ENCODE results near the gene AHNAK. TPM values are rescaled to one million over a fixed set of nuclear protein-coding genes. Genes with fewer than 3 reads are reported as not detected.

AHNAK gene
- total and polyA plus RNA-seq, 2 experiments from 2014 or later, result 167 to 548 TPM

DNA sequence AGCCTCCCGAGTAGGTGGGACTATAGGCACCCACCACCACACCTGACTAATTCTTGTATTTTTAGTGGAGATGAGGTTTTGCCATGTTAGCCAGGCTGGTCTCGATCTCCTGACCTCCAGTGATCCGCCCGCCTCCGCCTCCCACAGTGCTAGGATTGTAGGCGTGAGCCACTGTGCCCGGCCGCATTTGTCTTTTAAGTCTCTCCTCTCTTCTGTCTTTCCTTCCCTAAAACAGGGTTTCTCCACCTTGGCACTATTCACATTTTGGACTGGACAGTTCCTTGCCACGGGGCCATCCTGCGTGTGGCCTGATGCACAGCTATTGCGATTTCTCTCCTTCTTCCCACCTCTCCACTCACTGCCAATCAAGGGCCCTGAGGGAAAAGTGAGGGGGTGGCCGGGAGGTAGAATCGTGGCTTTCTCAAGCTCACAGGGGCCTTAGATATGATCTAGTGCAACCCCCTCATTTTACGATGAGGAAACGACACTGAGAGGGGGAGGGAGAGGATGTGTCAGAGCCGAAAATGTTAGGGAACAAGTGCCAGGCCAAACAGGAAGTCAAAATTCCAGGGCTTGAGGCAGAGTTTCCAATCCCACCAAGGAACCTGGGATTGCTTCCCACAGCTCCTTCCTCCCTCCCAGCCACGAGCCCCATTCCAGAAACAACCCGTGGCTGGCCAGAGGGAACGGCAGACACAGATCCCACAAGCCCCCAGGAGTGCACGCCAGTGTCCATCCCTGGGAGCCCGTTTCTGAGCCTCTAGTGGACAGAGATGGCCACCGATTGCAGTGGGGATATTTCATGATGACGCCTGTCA, 106.6 kb downstream of the AHNAK start:
- in situ Hi-C loops (cut with MboI), result no loop called here
- 15 to 16% methylated on average over 23 of the region's 23 CpGs for WGBS, 2 experiments (ENCODE audit: low coverage in 1 of 2, low lambda C conversion rate in 2 of 2, missing lambda C conversion rate in 2 of 2)
- Histone ChIP-seq H3K4me1 (ENCODE audit: insufficient read depth) (peaks cover 30% of the 10 kb centered on the region), H3K27me3 (replicated peaks; ENCODE audit: insufficient read depth) (no peaks in the 10 kb centered on the region), H4K20me1 (ENCODE audit: insufficient read depth) (no peaks in the 10 kb centered on the region), H2AFZ (peak overlapping the region; percentile 83), H3K36me3 (ENCODE audit: low read depth) (no peaks in the 10 kb centered on the region), H3K9me2 (ENCODE audit: insufficient read depth) (no peaks in the 10 kb centered on the region), H3F3A (ENCODE audit: insufficient read depth) (peaks cover 16% of the 10 kb centered on the region; the same call in 1 of the 2 replicates), H3K9ac (peak overlapping the region; percentile 57), H3K4me2 (ENCODE audit: unreplicated experiment) (peak overlapping the region; percentile 75), H3K27ac (peak overlapping the region; percentile 77), H3K4me3 (peak overlapping the region; percentile 44), H3K79me2 (ENCODE audit: insufficient read depth) (no peaks in the 10 kb centered on the region), H3K9me3 (ENCODE audit: low read depth) (no peaks in the 10 kb centered on the region)
- peak; percentile 83 for DNase-seq
- TF ChIP-seq EZH2phosphoT487 (IDR thresholded peaks at IDR 0.05; ENCODE audit: insufficient read depth, low read depth), result no peak
- TF ChIP-seq EZH2 (IDR thresholded peaks at IDR 0.05; ENCODE audit: insufficient read depth, poor library complexity, severe bottlenecking), result no peak

DNA sequence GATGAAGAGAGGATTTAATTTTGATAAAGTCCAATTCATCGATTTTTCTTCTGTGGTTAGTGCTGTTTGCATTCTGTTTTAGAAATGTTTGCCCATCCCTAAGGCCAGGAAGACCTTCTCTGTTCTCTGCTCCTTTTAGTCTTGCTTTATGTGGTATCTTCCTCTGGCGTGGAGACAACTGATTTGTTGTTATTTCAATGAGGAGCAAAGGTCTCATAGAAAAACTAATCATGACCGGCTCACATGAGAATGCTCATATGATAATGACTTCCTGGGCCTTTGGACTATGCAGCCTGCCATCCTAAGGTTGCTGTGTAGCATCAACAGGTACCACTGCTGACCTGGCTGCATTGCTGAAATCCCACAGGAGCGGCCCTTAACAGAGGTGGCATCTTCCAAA, 108.0 kb downstream of the AHNAK start:
- Histone ChIP-seq H4K20me1 (ENCODE audit: insufficient read depth) (no peaks in the 10 kb centered on the region), H3F3A (ENCODE audit: insufficient read depth) (0 out of 2 replicates have a peak, but pooled peaks cover 6% of the 10 kb centered on the region), H3K79me2 (ENCODE audit: insufficient read depth) (no peaks in the 10 kb centered on the region), H3K36me3 (ENCODE audit: low read depth) (no peaks in the 10 kb centered on the region), H3K9me3 (ENCODE audit: low read depth) (no peaks in the 10 kb centered on the region), H3K4me1 (ENCODE audit: insufficient read depth) (peaks cover 20% of the 10 kb centered on the region), H3K4me3 (no peak overlapping the region), H3K27ac (no peak overlapping the region), H3K9me2 (ENCODE audit: insufficient read depth) (no peaks in the 10 kb centered on the region), H3K4me2 (ENCODE audit: unreplicated experiment) (no peak overlapping the region), H2AFZ (no peak overlapping the region), H3K27me3 (replicated peaks; ENCODE audit: insufficient read depth) (no peaks in the 10 kb centered on the region), H3K9ac (no peak overlapping the region)
- no peak for DNase-seq
- WGBS, 2 experiments (ENCODE audit: low coverage in 1 of 2, low lambda C conversion rate in 2 of 2, missing lambda C conversion rate in 2 of 2), result 84 to 89% methylated on average over 4 of the region's 4 CpGs
- TF ChIP-seq EZH2 (IDR thresholded peaks at IDR 0.05; ENCODE audit: insufficient read depth, poor library complexity, severe bottlenecking), result no peak
- no peak for TF ChIP-seq EZH2phosphoT487 (IDR thresholded peaks at IDR 0.05; ENCODE audit: insufficient read depth, low read depth)
- in situ Hi-C loops (cut with MboI), result no loop called here

DNA sequence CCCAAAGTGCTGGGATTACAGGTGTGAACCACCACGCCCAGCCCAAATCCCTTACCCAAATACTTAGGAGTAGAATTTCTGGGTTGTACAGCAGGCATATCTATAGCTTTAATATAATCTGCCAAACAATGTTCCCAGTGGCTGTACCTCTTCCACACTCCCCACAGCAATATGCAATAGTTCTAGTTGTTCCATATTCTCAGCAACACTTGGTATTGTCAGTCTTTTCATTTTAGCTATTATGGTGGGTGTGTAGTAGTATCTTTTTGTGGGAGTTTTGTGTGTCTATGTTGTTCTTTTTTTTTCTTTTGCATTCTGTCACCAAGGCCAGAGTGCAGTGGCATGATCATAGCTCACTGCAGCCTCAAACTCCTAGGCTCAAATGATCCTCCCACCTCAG, 109.0 kb downstream of the AHNAK start:
- H3K9me3 ChIP-seq (ENCODE audit: low read depth), result no peaks in the 10 kb centered on the region
- H3K4me1 ChIP-seq (ENCODE audit: insufficient read depth), result peaks cover 14% of the 10 kb centered on the region
- in situ Hi-C loops (cut with MboI), result no loop called here
- no peak for DNase-seq
- no peaks in the 10 kb centered on the region for H3K27me3 ChIP-seq (replicated peaks; ENCODE audit: insufficient read depth)
- no peaks in the 10 kb centered on the region for H3K36me3 ChIP-seq (ENCODE audit: low read depth)
- H4K20me1 ChIP-seq (ENCODE audit: insufficient read depth), result no peaks in the 10 kb centered on the region
- H3K9me2 ChIP-seq (ENCODE audit: insufficient read depth), result no peaks in the 10 kb centered on the region
- H3K27ac ChIP-seq, result no peak overlapping the region
- TF ChIP-seq EZH2 (IDR thresholded peaks at IDR 0.05; ENCODE audit: insufficient read depth, poor library complexity, severe bottlenecking), result no peak
- no peak for TF ChIP-seq EZH2phosphoT487 (IDR thresholded peaks at IDR 0.05; ENCODE audit: insufficient read depth, low read depth)
- no peak overlapping the region for H3K4me2 ChIP-seq (ENCODE audit: unreplicated experiment)
- no peaks in the 10 kb centered on the region for H3K79me2 ChIP-seq (ENCODE audit: insufficient read depth)
- no peak overlapping the region for H3K9ac ChIP-seq
- 88 to 93% methylated on average over 1 of the region's 1 CpG for WGBS, 2 experiments (ENCODE audit: low coverage in 1 of 2, low lambda C conversion rate in 2 of 2, missing lambda C conversion rate in 2 of 2)
- H3K4me3 ChIP-seq, result no peak overlapping the region
- H3F3A ChIP-seq (ENCODE audit: insufficient read depth), result 0 out of 2 replicates have a peak, but pooled peaks cover 3% of the 10 kb centered on the region
- H2AFZ ChIP-seq, result no peak overlapping the region

DNA sequence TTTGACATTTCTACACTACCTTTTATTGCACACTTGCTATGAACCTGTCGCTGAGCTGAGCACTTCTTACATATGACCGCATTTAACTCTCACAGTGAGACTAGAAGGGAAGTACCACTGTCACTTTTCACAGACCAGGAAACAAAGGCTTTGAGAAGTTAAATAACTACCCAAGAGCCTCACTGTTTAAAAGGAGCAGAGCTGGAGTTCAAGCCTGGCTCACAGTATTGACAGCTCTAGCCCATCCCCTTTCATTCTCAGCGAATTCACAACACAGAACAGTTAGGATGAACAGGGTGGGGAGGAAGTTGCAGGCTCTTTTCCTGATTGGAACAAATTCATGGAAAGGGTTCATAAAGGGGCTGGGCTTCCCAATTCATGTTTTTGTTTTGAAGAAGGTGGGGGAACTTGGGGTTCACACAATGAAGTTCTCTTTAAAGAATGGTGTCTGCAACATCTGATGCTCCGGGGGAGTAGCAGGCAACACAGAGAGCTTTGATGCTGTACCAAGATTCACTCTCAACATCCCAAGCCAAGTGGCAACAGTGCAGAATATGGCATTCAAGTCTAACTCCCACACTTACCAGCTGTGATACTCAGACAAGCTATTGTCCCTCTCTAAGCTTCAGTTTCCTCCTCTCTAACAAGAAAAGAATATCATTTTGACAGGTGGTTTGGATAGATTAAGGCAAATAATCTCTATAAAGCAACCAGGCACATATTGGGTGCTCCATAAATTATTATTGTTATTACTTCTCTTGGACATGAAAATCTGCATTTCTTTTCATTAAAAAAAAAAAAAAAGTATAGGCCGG, 110.6 kb downstream of the AHNAK start:
- 31 to 41% methylated on average over 5 of the region's 5 CpGs for WGBS, 2 experiments (ENCODE audit: low coverage in 1 of 2, low lambda C conversion rate in 2 of 2, missing lambda C conversion rate in 2 of 2)
- no peak overlapping the region for H3K4me2 ChIP-seq (ENCODE audit: unreplicated experiment)
- DNase-seq, result no peak
- no peaks in the 10 kb centered on the region for H3K9me2 ChIP-seq (ENCODE audit: insufficient read depth)
- H3F3A ChIP-seq (ENCODE audit: insufficient read depth), result peaks cover 19% of the 10 kb centered on the region
- no peak overlapping the region for H2AFZ ChIP-seq
- no peaks in the 10 kb centered on the region for H3K36me3 ChIP-seq (ENCODE audit: low read depth)
- H4K20me1 ChIP-seq (ENCODE audit: insufficient read depth), result no peaks in the 10 kb centered on the region
- H3K9me3 ChIP-seq (ENCODE audit: low read depth), result no peaks in the 10 kb centered on the region
- H3K27ac ChIP-seq, result no peak overlapping the region
- in situ Hi-C loops (cut with MboI), result no loop called here
- H3K4me3 ChIP-seq, result no peak overlapping the region
- H3K79me2 ChIP-seq (ENCODE audit: insufficient read depth), result no peaks in the 10 kb centered on the region
- no peak for TF ChIP-seq EZH2 (IDR thresholded peaks at IDR 0.05; ENCODE audit: insufficient read depth, poor library complexity, severe bottlenecking)
- TF ChIP-seq EZH2phosphoT487 (IDR thresholded peaks at IDR 0.05; ENCODE audit: insufficient read depth, low read depth), result no peak
- H3K9ac ChIP-seq, result no peak overlapping the region
- no peaks in the 10 kb centered on the region for H3K27me3 ChIP-seq (replicated peaks; ENCODE audit: insufficient read depth)
- peaks cover 25% of the 10 kb centered on the region for H3K4me1 ChIP-seq (ENCODE audit: insufficient read depth)
